Measurements from ENCODE around the gene ZDHHC11.
"Not testable (repeated sequence)": the region's sequence is repeated elsewhere in the genome, so short reads cannot be mapped to it uniquely, and the experiment has no call there.

ZDHHC11 gene

DNA sequence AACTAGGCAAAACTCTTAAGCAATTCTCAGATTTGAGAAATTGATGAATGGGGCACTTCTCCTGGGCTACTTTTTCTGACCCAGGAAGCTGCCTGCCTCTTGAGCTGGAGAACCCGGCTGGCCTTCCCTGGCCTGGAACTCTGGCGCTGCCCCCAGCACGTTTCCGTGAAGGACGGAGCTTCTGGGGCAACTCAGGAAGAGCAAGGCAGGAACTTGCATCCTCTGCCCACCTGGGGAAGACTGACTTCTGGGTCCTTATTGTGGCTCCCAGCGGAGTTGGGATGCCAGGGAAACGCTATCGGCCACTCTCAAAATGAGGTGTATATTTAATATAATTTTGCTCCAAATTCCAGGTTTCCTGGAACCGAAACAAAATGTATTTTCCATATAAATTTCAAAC is 39.4 kb downstream of the ZDHHC11 start:
- not testable (repeated sequence) for DNase-seq (ENCODE audit: low read depth, low spot score)

GRCh38 chr5:807719-808514 is 42.9 kb downstream of the ZDHHC11 start:
- not testable (repeated sequence) for DNase-seq (ENCODE audit: low read depth, low spot score)

GRCh38 chr5:801472-801871 is 49.3 kb downstream of the ZDHHC11 start:
- no peak for DNase-seq (ENCODE audit: low read depth, low spot score)

DNA sequence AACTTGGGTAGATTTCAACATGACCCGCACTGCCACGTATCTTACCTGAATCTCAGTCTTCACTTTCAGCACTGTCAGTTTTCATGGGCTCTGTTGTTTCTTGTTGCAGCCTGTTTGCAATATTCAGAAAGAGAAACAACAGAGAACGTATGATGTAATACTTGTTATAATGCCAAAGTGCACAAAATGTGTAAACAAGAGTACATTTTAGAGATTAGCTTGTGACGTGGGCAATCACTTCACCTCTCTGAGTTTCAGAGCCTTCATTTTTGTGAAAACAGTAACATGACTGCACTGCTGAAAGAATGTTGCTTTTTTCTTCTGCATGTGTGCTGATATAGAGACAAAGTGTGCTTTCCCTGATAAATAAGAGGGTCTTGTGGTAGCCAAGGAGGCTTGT is 49.7 kb downstream of the ZDHHC11 start:
- not testable (repeated sequence) for DNase-seq (ENCODE audit: low read depth, low spot score)

GRCh38 chr5:798505-799138 is 52.2 kb downstream of the ZDHHC11 start:
- not testable (repeated sequence) for DNase-seq (ENCODE audit: low read depth, low spot score)

- DNase-seq (ENCODE audit: low read depth, low spot score) = peak; percentile 24
These were observed 52.8 kb downstream of the ZDHHC11 start for GRCh38 chr5:797986-798385.

GRCh38 chr5:795873-796272 is 54.9 kb downstream of the ZDHHC11 start:
- not testable (repeated sequence) for DNase-seq (ENCODE audit: low read depth, low spot score)

DNA sequence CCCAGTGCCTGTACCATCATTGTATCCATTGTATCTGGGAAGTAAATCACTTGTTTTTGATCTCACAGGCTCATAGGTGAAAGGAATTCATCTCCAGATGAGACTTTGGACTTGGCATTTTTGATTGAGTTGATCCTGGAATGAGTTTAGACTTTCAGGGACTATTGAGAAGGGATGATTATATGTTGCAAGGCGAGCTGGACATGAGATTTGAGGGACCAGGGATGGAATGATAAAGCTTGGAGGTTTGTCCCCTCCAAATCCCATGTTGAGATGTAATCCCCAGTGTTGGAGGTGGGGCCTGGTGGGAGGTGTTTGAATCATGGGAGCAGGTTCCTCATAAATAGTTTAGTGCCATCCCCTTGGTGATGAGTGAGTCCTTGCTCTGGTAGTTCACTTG is 55.8 kb downstream of the ZDHHC11 start:
- not testable (repeated sequence) for DNase-seq (ENCODE audit: low read depth, low spot score)

- not testable (repeated sequence) for DNase-seq (ENCODE audit: low read depth, low spot score)
These were observed 62.1 kb downstream of the ZDHHC11 start for GRCh38 chr5:788703-789102.

GRCh38 chr5:787857-788233 is 62.9 kb downstream of the ZDHHC11 start:
- not testable (repeated sequence) for DNase-seq (ENCODE audit: low read depth, low spot score)

DNA sequence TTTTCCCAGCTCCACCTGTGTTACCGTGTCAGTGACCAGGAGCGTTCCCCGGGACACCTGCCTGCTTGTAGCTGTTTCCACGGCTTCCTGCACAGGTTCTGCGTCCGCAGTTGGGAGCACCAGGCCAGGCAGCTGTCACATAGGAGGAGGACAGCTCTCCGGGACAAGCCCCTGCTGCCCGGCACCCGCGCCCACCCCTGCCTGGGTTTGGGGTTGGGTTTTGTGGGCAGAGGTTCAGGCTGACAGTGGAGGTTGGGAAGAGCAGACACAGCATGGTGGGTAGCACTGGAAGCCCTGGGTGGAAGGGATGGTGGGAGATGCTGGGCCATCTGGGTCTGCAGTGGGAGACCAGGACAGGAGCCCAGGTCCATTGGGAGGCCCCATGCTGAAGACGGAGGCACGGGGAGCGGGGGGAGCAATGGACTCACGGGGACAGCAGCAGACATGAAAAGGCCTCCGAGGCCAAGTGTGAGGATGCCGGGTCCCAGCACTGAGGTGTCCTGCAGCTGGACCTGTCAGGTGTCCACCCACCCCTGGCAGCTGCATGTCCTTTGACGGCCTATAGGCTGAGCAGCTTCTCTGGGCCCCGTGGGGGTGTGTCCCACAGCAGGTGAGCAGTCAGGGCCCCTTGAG is 63.4 kb downstream of the ZDHHC11 start:
- DNase-seq (ENCODE audit: low read depth, low spot score) = not testable (repeated sequence)

DNA sequence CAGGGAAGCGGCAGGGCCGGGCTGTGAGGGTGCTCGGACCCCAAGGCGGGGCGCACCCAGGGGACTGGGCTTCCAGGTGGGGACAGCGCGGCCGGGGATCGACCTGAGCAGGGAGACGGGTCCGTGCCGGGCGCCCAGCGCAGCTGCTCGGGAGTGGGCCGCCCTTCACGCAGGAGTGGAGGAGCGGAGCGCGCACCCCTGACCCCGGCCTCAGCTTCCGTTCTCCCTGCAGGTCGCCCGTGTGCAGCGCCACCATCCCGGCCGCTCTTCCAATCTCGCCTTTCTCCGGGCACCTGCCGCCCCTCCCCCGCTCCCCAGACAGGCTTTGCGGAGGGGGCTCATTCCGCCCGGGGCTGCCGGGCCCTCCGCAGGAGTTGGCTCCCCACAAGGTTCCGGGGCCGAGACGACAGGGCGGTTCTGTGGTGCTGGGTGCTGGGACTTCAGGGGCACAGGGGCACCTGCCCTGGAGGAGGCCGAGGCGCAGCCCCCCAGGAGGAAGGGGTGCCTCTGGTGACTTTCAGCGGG is 65.5 kb downstream of the ZDHHC11 start:
- DNase-seq (ENCODE audit: low read depth, low spot score) = peak; percentile 34

- peak; percentile 77 for DNase-seq (ENCODE audit: low read depth, low spot score)
These were observed 66.2 kb downstream of the ZDHHC11 start, which contains the start of gene ZDHHC11B for GRCh38 chr5:784428-785177. Gene ZDHHC11B (minus strand): TSS chr5:784729. CDS start chr5:766919, 17,810 bp downstream.

- peak; percentile 61 for DNase-seq (ENCODE audit: low read depth, low spot score)
These were observed 66.8 kb downstream of the ZDHHC11 start for GRCh38 chr5:783881-784427.

GRCh38 chr5:783049-783802 is 67.6 kb downstream of the ZDHHC11 start:
- not testable (repeated sequence) for DNase-seq (ENCODE audit: low read depth, low spot score)

GRCh38 chr5:782356-782755 is 68.4 kb downstream of the ZDHHC11 start:
- not testable (repeated sequence) for DNase-seq (ENCODE audit: low read depth, low spot score)

DNA sequence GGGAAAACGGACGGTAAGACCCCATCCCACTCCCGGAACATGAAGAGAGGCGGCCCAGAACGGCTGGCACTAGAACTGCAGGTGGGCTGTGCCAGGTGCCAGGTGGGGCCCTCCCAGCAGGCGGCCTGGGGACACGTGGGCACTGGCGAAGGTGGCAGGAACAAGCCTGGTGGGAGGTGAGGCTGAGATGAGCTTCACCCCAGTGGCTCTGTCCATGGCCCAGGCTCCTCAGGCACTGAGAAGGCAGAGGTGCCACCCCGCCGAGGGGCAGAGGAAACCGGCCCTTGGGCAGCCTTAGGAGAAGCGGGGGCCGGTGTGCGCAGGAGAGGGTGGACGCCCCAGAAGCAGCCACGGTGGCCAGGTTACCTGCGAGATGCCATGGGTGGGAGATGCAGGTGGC is 70.2 kb downstream of the ZDHHC11 start:
- not testable (repeated sequence) for DNase-seq (ENCODE audit: low read depth, low spot score)

DNA sequence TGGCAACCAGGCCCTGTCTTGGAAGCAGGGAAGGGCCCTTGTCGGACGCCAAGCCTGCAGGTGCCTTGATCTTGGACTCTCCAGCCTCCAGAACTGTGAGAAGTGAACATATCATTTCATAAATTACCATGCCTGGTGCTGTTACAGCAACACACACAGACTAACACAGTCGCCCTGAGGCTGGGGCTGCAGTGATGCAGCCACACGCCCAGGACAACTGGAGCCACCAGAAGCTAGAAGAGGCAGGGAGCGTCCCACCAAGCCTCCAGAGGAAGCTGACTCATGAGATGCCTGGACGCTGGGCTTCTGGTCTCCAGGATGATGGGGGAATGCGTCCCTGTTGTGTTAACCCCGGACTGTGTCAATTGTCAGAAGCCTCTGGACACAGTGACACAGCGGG is 71.8 kb downstream of the ZDHHC11 start:
- DNase-seq (ENCODE audit: low read depth, low spot score) = not testable (repeated sequence)

DNA sequence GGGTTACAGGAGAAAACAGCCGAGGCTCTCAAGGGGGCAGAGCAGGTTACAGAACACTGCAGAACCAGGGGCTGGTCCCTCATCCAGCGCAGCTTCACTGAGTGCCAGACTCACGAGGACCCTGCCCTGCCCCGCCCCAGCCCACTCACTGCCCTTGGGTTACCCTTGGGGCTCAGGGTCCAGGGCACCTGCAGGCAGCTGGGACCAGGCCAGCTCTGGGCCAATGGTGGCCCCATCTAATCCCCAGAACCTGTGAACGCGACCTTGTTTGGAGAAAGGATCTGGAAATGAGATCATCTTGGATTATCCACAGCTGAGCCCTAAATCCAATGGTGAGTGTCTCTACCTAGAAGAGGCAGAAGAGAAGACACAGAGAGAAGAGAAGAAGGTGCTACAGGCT is 72.4 kb downstream of the ZDHHC11 start:
- not testable (repeated sequence) for DNase-seq (ENCODE audit: low read depth, low spot score)

- DNase-seq (ENCODE audit: low read depth, low spot score) = no peak
These were observed 73.0 kb downstream of the ZDHHC11 start for GRCh38 chr5:777756-778161.
